Measurements from ENCODE around the gene CSTPP1.

DNA sequence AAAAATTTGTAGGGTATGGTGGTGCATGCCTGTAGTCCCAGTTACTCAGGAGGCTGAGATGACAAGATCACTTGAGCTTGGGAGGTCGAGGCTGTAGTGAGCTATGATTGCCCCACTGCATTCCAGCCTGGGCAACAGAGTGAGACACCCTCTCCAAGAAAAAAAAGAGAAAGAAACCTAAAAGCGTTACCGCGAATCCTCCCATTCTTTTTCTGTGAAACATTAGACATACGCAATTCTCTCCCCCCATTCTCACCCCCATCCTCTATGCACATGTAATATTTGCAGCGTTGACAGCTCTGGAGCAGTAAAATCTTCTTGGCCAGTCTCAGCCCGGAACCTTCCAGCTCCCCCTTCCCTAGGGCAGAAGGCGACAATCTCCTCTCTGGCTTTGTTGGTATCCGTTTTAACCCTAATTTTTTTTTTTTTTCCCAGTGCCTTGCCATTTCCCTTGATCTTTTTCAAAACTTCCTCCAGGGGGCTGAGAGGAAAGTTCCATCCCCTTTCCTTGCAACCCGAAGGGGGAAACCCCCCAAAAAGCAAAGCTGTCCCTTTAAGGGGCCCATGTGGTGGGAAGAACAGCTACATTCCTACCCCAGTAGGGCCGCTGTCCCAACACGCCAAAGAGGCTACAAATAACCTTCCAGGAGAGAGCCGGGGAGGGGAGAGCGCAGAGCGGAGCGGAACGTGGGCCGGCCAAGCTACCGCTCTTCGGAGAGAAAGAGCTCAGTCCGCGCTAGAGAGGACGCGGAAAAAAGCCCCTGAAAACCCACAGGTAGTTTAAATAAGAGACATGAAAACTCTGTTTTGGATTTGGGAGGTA is 20.1 kb upstream of the CSTPP1 start:
- TF ChIP-seq, protein P1, sequence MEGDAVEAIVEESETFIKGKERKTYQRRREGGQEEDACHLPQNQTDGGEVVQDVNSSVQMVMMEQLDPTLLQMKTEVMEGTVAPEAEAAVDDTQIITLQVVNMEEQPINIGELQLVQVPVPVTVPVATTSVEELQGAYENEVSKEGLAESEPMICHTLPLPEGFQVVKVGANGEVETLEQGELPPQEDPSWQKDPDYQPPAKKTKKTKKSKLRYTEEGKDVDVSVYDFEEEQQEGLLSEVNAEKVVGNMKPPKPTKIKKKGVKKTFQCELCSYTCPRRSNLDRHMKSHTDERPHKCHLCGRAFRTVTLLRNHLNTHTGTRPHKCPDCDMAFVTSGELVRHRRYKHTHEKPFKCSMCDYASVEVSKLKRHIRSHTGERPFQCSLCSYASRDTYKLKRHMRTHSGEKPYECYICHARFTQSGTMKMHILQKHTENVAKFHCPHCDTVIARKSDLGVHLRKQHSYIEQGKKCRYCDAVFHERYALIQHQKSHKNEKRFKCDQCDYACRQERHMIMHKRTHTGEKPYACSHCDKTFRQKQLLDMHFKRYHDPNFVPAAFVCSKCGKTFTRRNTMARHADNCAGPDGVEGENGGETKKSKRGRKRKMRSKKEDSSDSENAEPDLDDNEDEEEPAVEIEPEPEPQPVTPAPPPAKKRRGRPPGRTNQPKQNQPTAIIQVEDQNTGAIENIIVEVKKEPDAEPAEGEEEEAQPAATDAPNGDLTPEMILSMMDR (IDR thresholded peaks at IDR 0.05; ENCODE audit: insufficient read depth, low read length, poor library complexity, severe bottlenecking): no peak
- no peak for TF ChIP-seq EZH2phosphoT487 (conservative IDR thresholded peaks at IDR 0.05; ENCODE audit: low read length)
